ENCODE results near the gene PRDM9. TPM values are rescaled to one million over a fixed set of nuclear protein-coding genes. Genes with fewer than 3 reads are reported as not detected.
"Not testable (repeated sequence)": the region's sequence is repeated elsewhere in the genome, so short reads cannot be mapped to it uniquely, and the experiment has no call there.

Gene PRDM9
- total and polyA plus RNA-seq, 5 donors from 2014 or later = not detected

DNA sequence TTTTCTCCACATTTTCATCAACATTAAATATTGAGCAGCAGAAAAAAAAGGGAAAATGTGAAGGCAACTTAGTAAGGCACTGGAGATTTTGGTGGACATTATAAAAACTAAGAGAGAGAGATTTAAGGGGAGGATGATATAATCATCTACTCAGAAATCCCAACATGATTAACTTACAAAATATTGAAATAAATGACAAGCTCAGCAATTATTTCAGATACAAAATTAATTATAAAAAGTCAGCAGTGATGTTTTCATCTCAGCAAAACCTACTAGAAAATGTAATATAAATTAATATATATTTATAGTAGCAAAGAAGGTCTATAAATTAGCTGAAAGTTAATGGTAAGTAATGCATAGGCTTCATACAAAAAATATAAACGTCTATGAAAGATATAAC is 30.8 kb upstream of the PRDM9 start:
- no peak overlapping the region for H3K4me3 ChIP-seq (ENCODE audit: low read depth, low read length)
- H3K4me1 Mint-ChIP-seq = no peaks in the 10 kb centered on the region
- no peaks in the 10 kb centered on the region for H3K36me3 Mint-ChIP-seq
- H3K27me3 ChIP-seq (ENCODE audit: control insufficient read depth, insufficient read depth, low read length) = no peaks in the 10 kb centered on the region
- peaks cover 0 to 5% of the 10 kb centered on the region in 2 experiments for H3K9me3 ChIP-seq (ENCODE audit: control insufficient read depth in 2 of 2, low read length in 2 of 2)
- DNase-seq = no peak
- H3K4me1 ChIP-seq (ENCODE audit: control insufficient read depth, insufficient read depth, low read length, poor library complexity, severe bottlenecking) = no peaks in the 10 kb centered on the region
- H3K36me3 ChIP-seq (ENCODE audit: control insufficient read depth, insufficient read depth, low read length) = no peaks in the 10 kb centered on the region
- peaks cover 0 to 19% (median 7%) of the 10 kb centered on the region in 7 donors for H3K9me3 Mint-ChIP-seq
- no peak overlapping the region for H3K27ac ChIP-seq (ENCODE audit: insufficient read depth, low read length, poor library complexity, severe bottlenecking)
- ATAC-seq (ENCODE audit: low read depth in 2 of 2) = no peak
- no peak overlapping the region for H3K27ac Mint-ChIP-seq
- no peak overlapping the region for H3K4me3 Mint-ChIP-seq
- H3K27me3 Mint-ChIP-seq = no peaks in the 10 kb centered on the region

- Histone ChIP-seq H3K4me3 (ENCODE audit: low read depth, low read length) (no peak overlapping the region), H3K9me3 (ENCODE audit: control insufficient read depth in 2 of 2, low read length in 2 of 2) (peaks cover 0 to 5% of the 10 kb centered on the region in 2 experiments), H3K4me1 (ENCODE audit: control insufficient read depth, insufficient read depth, low read length, poor library complexity, severe bottlenecking) (no peaks in the 10 kb centered on the region), H3K27ac (ENCODE audit: insufficient read depth, low read length, poor library complexity, severe bottlenecking) (no peak overlapping the region), H3K36me3 (ENCODE audit: control insufficient read depth, insufficient read depth, low read length) (no peaks in the 10 kb centered on the region), H3K27me3 (ENCODE audit: control insufficient read depth, insufficient read depth, low read length) (no peaks in the 10 kb centered on the region)
- ATAC-seq (ENCODE audit: low read depth in 2 of 2) (no peak), DNase-seq (no peak)
- no peaks in the 10 kb centered on the region for H3K36me3 Mint-ChIP-seq
- H3K4me1 Mint-ChIP-seq = no peaks in the 10 kb centered on the region
- H3K9me3 Mint-ChIP-seq = peaks cover 4 to 30% (median 9%) of the 10 kb centered on the region in 7 donors
- H3K27ac Mint-ChIP-seq = no peak overlapping the region
- H3K4me3 Mint-ChIP-seq = no peak overlapping the region
- H3K27me3 Mint-ChIP-seq = no peaks in the 10 kb centered on the region
Observed at GRCh38 chr5:23482642-23483041, 24.8 kb upstream of the PRDM9 start.

DNA sequence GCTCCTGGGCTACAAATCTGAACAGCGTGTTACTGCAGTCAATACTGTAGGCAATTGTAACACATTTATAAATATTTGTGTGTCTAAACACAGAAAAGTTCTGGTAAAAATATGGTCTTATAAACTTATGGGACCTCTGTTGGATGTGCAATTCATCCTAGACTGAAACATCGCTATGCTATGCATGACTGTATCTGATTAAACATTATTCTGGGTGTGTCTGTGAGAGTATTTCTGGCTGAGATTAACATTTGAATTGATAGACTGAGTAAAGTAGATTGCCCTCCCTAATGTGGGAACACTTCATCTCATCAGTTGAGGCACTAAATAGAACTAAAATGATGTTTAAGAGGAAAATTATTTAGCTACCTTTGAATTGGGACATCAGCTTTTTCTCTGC is 24.3 kb upstream of the PRDM9 start:
- no peaks in the 10 kb centered on the region for H3K27me3 ChIP-seq (ENCODE audit: control insufficient read depth, insufficient read depth, low read length)
- Mint-ChIP-seq H3K36me3 (no peaks in the 10 kb centered on the region), H3K27me3 (no peaks in the 10 kb centered on the region), H3K4me3 (no peak overlapping the region), H3K27ac (no peak overlapping the region), H3K4me1 (no peaks in the 10 kb centered on the region), H3K9me3 (peaks cover 4 to 35% (median 13%) of the 10 kb centered on the region in 7 donors)
- H3K9me3 ChIP-seq (ENCODE audit: control insufficient read depth in 2 of 2, low read length in 2 of 2) = peaks cover 0 to 5% of the 10 kb centered on the region in 2 experiments
- no peaks in the 10 kb centered on the region for H3K36me3 ChIP-seq (ENCODE audit: control insufficient read depth, insufficient read depth, low read length)
- ATAC-seq (ENCODE audit: low read depth in 2 of 2) = no peak
- no peaks in the 10 kb centered on the region for H3K4me1 ChIP-seq (ENCODE audit: control insufficient read depth, insufficient read depth, low read length, poor library complexity, severe bottlenecking)
- H3K4me3 ChIP-seq (ENCODE audit: low read depth, low read length) = no peak overlapping the region
- no peak for DNase-seq
- H3K27ac ChIP-seq (ENCODE audit: insufficient read depth, low read length, poor library complexity, severe bottlenecking) = no peak overlapping the region

DNA sequence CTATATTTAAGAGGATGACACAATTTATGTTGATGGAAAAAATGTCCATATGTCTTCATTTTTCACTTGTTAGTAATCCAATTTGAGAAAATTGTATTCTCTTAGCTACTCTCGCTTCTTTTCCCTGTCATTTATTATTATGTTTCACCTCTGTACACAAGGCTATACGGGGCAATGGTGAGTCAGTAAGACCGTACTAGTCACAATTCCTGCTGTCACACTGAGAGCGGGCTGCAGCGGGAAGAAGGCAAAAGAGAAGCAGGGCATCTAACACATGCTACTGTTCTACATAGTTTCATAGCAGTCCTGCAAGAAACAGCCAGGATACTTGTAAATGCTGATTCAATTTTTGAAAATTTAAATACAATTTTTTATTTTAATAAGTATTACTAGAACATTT is 23.3 kb upstream of the PRDM9 start:
- H3K9me3 Mint-ChIP-seq = peaks cover 6 to 44% (median 14%) of the 10 kb centered on the region in 7 donors
- H3K4me3 ChIP-seq (ENCODE audit: low read depth, low read length) = no peak overlapping the region
- no peaks in the 10 kb centered on the region for H3K36me3 Mint-ChIP-seq
- ATAC-seq (ENCODE audit: low read depth in 2 of 2) (no peak), DNase-seq (no peak)
- no peaks in the 10 kb centered on the region for H3K36me3 ChIP-seq (ENCODE audit: control insufficient read depth, insufficient read depth, low read length)
- peaks cover 0 to 5% of the 10 kb centered on the region in 2 experiments for H3K9me3 ChIP-seq (ENCODE audit: control insufficient read depth in 2 of 2, low read length in 2 of 2)
- H3K27me3 ChIP-seq (ENCODE audit: control insufficient read depth, insufficient read depth, low read length) = no peaks in the 10 kb centered on the region
- no peak overlapping the region for H3K27ac ChIP-seq (ENCODE audit: insufficient read depth, low read length, poor library complexity, severe bottlenecking)
- no peak overlapping the region for H3K4me3 Mint-ChIP-seq
- no peaks in the 10 kb centered on the region for H3K4me1 Mint-ChIP-seq
- no peaks in the 10 kb centered on the region for H3K27me3 Mint-ChIP-seq
- no peak overlapping the region for H3K27ac Mint-ChIP-seq
- no peaks in the 10 kb centered on the region for H3K4me1 ChIP-seq (ENCODE audit: control insufficient read depth, insufficient read depth, low read length, poor library complexity, severe bottlenecking)

GRCh38 chr5:23486227-23486626 is 21.2 kb upstream of the PRDM9 start:
- H3K27me3 ChIP-seq (ENCODE audit: control insufficient read depth, insufficient read depth, low read length); H3K27me3 Mint-ChIP-seq; H3K4me1 ChIP-seq (ENCODE audit: control insufficient read depth, insufficient read depth, low read length, poor library complexity, severe bottlenecking); H3K4me3 ChIP-seq (ENCODE audit: low read depth, low read length); H3K36me3 Mint-ChIP-seq; H3K27ac ChIP-seq (ENCODE audit: insufficient read depth, low read length, poor library complexity, severe bottlenecking); H3K4me3 Mint-ChIP-seq; ATAC-seq (ENCODE audit: low read depth in 2 of 2); H3K36me3 ChIP-seq (ENCODE audit: control insufficient read depth, insufficient read depth, low read length); H3K27ac Mint-ChIP-seq; DNase-seq; H3K9me3 ChIP-seq (ENCODE audit: control insufficient read depth in 2 of 2, low read length in 2 of 2); H3K4me1 Mint-ChIP-seq: not testable (repeated sequence)
- H3K9me3 Mint-ChIP-seq = peaks cover 7 to 49% (median 16%) of the 10 kb centered on the region in 7 donors

GRCh38 chr5:23490993-23491392 is 16.4 kb upstream of the PRDM9 start:
- peaks cover 4 to 8% of the 10 kb centered on the region in 2 experiments for H3K9me3 ChIP-seq (ENCODE audit: control insufficient read depth in 2 of 2, low read length in 2 of 2)
- Mint-ChIP-seq H3K4me3 (no peak overlapping the region), H3K27ac (no peak overlapping the region), H3K9me3 (peaks cover 3 to 42% (median 15%) of the 10 kb centered on the region in 7 donors), H3K27me3 (no peaks in the 10 kb centered on the region), H3K36me3 (no peaks in the 10 kb centered on the region), H3K4me1 (no peaks in the 10 kb centered on the region)
- no peak for DNase-seq
- no peak overlapping the region for H3K27ac ChIP-seq (ENCODE audit: insufficient read depth, low read length, poor library complexity, severe bottlenecking)
- no peak overlapping the region for H3K4me3 ChIP-seq (ENCODE audit: low read depth, low read length)
- H3K27me3 ChIP-seq (ENCODE audit: control insufficient read depth, insufficient read depth, low read length) = no peaks in the 10 kb centered on the region
- H3K4me1 ChIP-seq (ENCODE audit: control insufficient read depth, insufficient read depth, low read length, poor library complexity, severe bottlenecking) = no peaks in the 10 kb centered on the region
- no peaks in the 10 kb centered on the region for H3K36me3 ChIP-seq (ENCODE audit: control insufficient read depth, insufficient read depth, low read length)
- ATAC-seq (ENCODE audit: low read depth in 2 of 2) = no peak

- H3K9me3 ChIP-seq (ENCODE audit: control insufficient read depth in 2 of 2, low read length in 2 of 2) = peaks cover 4 to 8% of the 10 kb centered on the region in 2 experiments
- Mint-ChIP-seq H3K36me3 (no peaks in the 10 kb centered on the region), H3K4me3 (no peak overlapping the region), H3K9me3 (peaks cover 0 to 24% (median 9%) of the 10 kb centered on the region in 7 donors), H3K4me1 (no peaks in the 10 kb centered on the region), H3K27me3 (no peaks in the 10 kb centered on the region), H3K27ac (no peak overlapping the region)
- no peak overlapping the region for H3K27ac ChIP-seq (ENCODE audit: insufficient read depth, low read length, poor library complexity, severe bottlenecking)
- H3K27me3 ChIP-seq (ENCODE audit: control insufficient read depth, insufficient read depth, low read length) = no peaks in the 10 kb centered on the region
- ATAC-seq (ENCODE audit: low read depth in 2 of 2) = no peak
- H3K4me3 ChIP-seq (ENCODE audit: low read depth, low read length) = no peak overlapping the region
- H3K4me1 ChIP-seq (ENCODE audit: control insufficient read depth, insufficient read depth, low read length, poor library complexity, severe bottlenecking) = no peaks in the 10 kb centered on the region
- no peaks in the 10 kb centered on the region for H3K36me3 ChIP-seq (ENCODE audit: control insufficient read depth, insufficient read depth, low read length)
- no peak for DNase-seq
Observed at GRCh38 chr5:23494558-23494957, 12.9 kb upstream of the PRDM9 start.

- Mint-ChIP-seq H3K9me3 (peaks cover 0 to 19% (median 5%) of the 10 kb centered on the region in 7 donors), H3K4me1 (no peaks in the 10 kb centered on the region), H3K27me3 (no peaks in the 10 kb centered on the region), H3K27ac (no peak overlapping the region), H3K4me3 (no peak overlapping the region), H3K36me3 (no peaks in the 10 kb centered on the region)
- Histone ChIP-seq H3K27ac (ENCODE audit: insufficient read depth, low read length, poor library complexity, severe bottlenecking) (no peak overlapping the region), H3K4me3 (ENCODE audit: low read depth, low read length) (no peak overlapping the region), H3K36me3 (ENCODE audit: control insufficient read depth, insufficient read depth, low read length) (no peaks in the 10 kb centered on the region), H3K9me3 (ENCODE audit: control insufficient read depth in 2 of 2, low read length in 2 of 2) (peaks cover 4 to 5% of the 10 kb centered on the region in 2 experiments), H3K4me1 (ENCODE audit: control insufficient read depth, insufficient read depth, low read length, poor library complexity, severe bottlenecking) (no peaks in the 10 kb centered on the region), H3K27me3 (ENCODE audit: control insufficient read depth, insufficient read depth, low read length) (no peaks in the 10 kb centered on the region)
- ATAC-seq (ENCODE audit: low read depth in 2 of 2) (no peak), DNase-seq (no peak)
Observed at GRCh38 chr5:23496576-23496975, 10.8 kb upstream of the PRDM9 start.

All from CD4-positive, CD25-positive, alpha-beta regulatory T cell (primary cell).